HG03095 (cell line): ENCODE data around the gene TMEM163.

Source experiments
- ATAC-seq: cut with Tn5 transposase; IDR thresholded peaks from one replicate; pipeline ENCODE4 v1.9.1; 2021; ENCODE audit warnings: moderate library complexity; ENCODE audit not compliant: unreplicated experiment

Gene TMEM163

GRCh38 chr2:134461511-134461910 lies 257.3 kb downstream of the TMEM163 start:
- ATAC-seq: no peak

GRCh38 chr2:134460583-134460998 lies 258.2 kb downstream of the TMEM163 start:
- ATAC-seq: peak; percentile 95

- no peak for ATAC-seq
Measured at GRCh38 chr2:134459706-134460406, 258.9 kb downstream of the TMEM163 start.

GRCh38 chr2:134458950-134459349 lies 259.9 kb downstream of the TMEM163 start:
- ATAC-seq: no peak

- no peak for ATAC-seq
Measured at GRCh38 chr2:134458473-134458853, 260.3 kb downstream of the TMEM163 start.

GRCh38 chr2:134457765-134458472 lies 260.9 kb downstream of the TMEM163 start:
- no peak for ATAC-seq

- ATAC-seq: no peak
Measured at GRCh38 chr2:134457353-134457752, 261.4 kb downstream of the TMEM163 start.

- ATAC-seq: no peak
Measured at GRCh38 chr2:134455426-134455825, 263.4 kb downstream of the TMEM163 start.

- no peak for ATAC-seq
Measured at GRCh38 chr2:134454931-134455330, 263.9 kb downstream of the TMEM163 start.

- no peak for ATAC-seq
Measured at GRCh38 chr2:134454426-134454825, 264.4 kb downstream of the TMEM163 start.

- ATAC-seq: no peak
Measured at GRCh38 chr2:134453973-134454372, 264.8 kb downstream of the TMEM163 start.

GRCh38 chr2:134453476-134453875 lies 265.3 kb downstream of the TMEM163 start:
- ATAC-seq: no peak

GRCh38 chr2:134452042-134452733 lies 266.6 kb downstream of the TMEM163 start:
- ATAC-seq: no peak

GRCh38 chr2:134451347-134451630 lies 267.5 kb downstream of the TMEM163 start:
- ATAC-seq: no peak

- no peak for ATAC-seq
Measured at GRCh38 chr2:134449751-134450513, 268.9 kb downstream of the TMEM163 start.

- ATAC-seq: no peak
Measured at GRCh38 chr2:134449157-134449556, 269.6 kb downstream of the TMEM163 start.

GRCh38 chr2:134448650-134449049 lies 270.1 kb downstream of the TMEM163 start:
- no peak for ATAC-seq

GRCh38 chr2:134447669-134448068 lies 271.1 kb downstream of the TMEM163 start:
- ATAC-seq: no peak

- no peak for ATAC-seq
Measured at GRCh38 chr2:134446383-134447017, 272.3 kb downstream of the TMEM163 start.

GRCh38 chr2:134445985-134446382 lies 272.8 kb downstream of the TMEM163 start:
- no peak for ATAC-seq

- no peak for ATAC-seq
Measured at GRCh38 chr2:134445116-134445515, 273.7 kb downstream of the TMEM163 start.
